Heart left ventricle (tissue), 13 donors: ENCODE results near the gene PARP3.

Experiments used
- CTCF ChIP-seq, 12 donors: fragments of 200-600 bp; sonication (generic) in 4 of 12; IDR thresholded peaks; one replicate each; pipeline versions ENCODE4 v1.5.0 to v1.8.0; 2018 to 2022; ENCODE audit warnings: antibody characterized with exemption in 12 of 12, mild to moderate bottlenecking in 5 of 12
- POLR2A ChIP-seq, 2 donors: fragments of 450-650 bp; IDR thresholded peaks; one replicate each; pipeline ENCODE4 v1.6.1; 2017; ENCODE audit warnings: antibody characterized with exemption in 2 of 2, mild to moderate bottlenecking in 2 of 2, moderate library complexity in 2 of 2
- donor health status: ischemic (EF 13 %, LVEDD 7.1; RV severe dilation, severe dysfunction).
- donor health status: DM: no; HTN: yes; CAD: no.
- donor health status: DM: no; HTN: no; CAD: no.
- donor health status: ischemic (EF 25% LVEDD 6.9; RV normal size, moderate dysfunction).
- donor health status: ischemic (EF 25% LVEDD 5.7; RV mildly dilated, moderate dysfunction).
- donor health status: ischemic (EF 35%, LVEDD 5.7; RV mildly dilated, moderate dysfunction).
- donor health status: nonischemic (EF 11% LVEDD 7.7; RV severe dilation, severe dysfunction).
- donor health status: DM: yes; HTN: yes; CAD: no.
- donor health status: PGD.
- donor health status: ischemic (EF 29% LVEDD 5.4; RV normal size, mild dysfunction).
- donor health status: nonischemic (EF 23%, LVEDD 6.1; RV moderate dilation, normal function).

DNA sequence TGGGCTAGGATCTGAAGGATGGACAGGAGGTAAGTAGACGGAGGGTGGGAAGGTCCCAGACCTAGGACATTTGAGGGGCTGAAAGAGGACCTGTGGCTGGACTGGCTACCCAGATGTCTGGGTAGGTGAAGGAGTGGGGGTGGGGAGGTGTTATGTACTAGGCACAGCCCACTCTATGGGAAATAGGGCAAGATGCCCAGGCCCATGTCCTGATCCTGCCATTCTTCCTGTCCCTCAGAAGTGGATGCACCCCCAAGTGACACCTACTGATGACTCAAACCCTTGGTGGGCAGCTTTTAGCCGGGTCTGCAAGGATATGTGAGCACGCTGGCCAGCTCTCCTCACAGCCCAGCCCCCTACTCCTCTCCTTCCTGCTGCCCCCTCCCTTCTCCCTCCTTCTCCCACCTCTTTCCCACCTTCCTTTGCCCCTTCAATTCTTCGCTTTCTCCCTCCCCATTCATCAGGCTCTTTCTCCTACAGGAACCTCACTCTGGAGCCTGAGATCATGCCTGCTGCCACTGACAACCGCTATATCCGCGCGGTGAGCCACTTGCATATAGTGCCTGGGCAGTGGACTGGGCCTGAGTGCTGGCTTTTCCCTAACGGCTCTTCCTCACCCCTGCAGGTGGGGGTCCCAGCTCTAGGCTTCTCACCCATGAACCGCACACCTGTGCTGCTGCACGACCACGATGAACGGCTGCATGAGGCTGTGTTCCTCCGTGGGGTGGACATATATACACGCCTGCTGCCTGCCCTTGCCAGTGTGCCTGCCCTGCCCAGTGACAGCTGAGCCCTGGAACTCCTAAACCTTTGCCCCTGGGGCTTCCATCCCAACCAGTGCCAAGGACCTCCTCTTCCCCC lies 46.4 kb downstream of the PARP3 start:
- TF ChIP-seq CTCF (IDR thresholded peaks at IDR 0.05): no peak
- no peak for TF ChIP-seq POLR2A (IDR thresholded peaks at IDR 0.05)
